ENCODE measurements around the gene RPL10A. TPM values are rescaled to one million over a fixed set of nuclear protein-coding genes. Genes with fewer than 3 reads are reported as not detected.

RPL10A gene
- polyA plus RNA-seq, 3 donors = 345 to 1,242 (median 421) TPM

DNA sequence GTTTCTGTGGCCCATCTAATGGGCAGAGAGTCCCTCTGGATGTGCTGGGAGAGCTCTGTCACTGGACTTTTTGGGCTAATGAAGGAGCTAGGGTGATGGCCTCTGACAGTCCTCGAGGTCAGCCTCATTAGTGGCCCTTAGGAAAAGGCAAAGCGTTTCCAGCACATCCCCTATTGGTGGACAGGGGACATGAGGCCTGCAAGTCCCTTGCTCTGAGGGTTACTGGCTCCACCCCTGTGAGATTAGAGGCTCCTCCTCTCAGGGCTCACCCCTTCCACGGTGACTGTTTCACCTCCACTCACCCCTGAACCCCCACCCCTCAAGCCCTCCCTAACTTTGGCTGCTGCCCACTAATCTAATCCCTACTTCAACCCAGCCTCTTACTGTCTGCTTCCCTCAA lies 28.9 kb upstream of the RPL10A start:
- Histone ChIP-seq H3K4me3 (replicated peaks in 1 of 3; ENCODE audit: low read depth in 2 of 3, low read length in 3 of 3) (no peak overlapping the region), H3K9ac (ENCODE audit: insufficient read depth, low read length, poor library complexity, severe bottlenecking) (no peak overlapping the region), H3K36me3 (replicated peaks in 1 of 2; ENCODE audit: control insufficient read depth in 1 of 2, insufficient read depth in 2 of 2, low read length in 2 of 2) (no peaks in the 10 kb centered on the region), H3K4me1 (ENCODE audit: control insufficient read depth in 1 of 2, insufficient read depth in 2 of 2, low read length in 2 of 2) (no peaks in the 10 kb centered on the region), H3K4me2 (replicated peaks; ENCODE audit: extremely low read depth, low read length, poor library complexity, severe bottlenecking) (no peak overlapping the region), H3K27me3 (ENCODE audit: control insufficient read depth in 2 of 2, insufficient read depth in 2 of 2, low read length in 2 of 2) (no peaks in the 10 kb centered on the region), H2AFZ (ENCODE audit: insufficient read depth, low read depth, low read length, poor library complexity, severe bottlenecking) (no peak overlapping the region), H3K79me2 (ENCODE audit: insufficient read depth, low read length) (no peaks in the 10 kb centered on the region), H4K20me1 (ENCODE audit: insufficient read depth, low read length) (no peaks in the 10 kb centered on the region), H3K9me3 (replicated peaks in 1 of 2; ENCODE audit: control insufficient read depth in 1 of 2, insufficient read depth in 1 of 2, low read length in 2 of 2) (no peaks in the 10 kb centered on the region), H3K27ac (ENCODE audit: low read depth in 1 of 2, low read length in 2 of 2) (no peak overlapping the region)
- intact Hi-C loops (cut with micrococcal nuclease) = no loop called here
- H3K27me3 Mint-ChIP-seq (ENCODE audit: low read depth in 3 of 3) = peaks cover 4 to 14% (median 6%) of the 10 kb centered on the region in 3 donors
- H3K36me3 Mint-ChIP-seq = no peaks in the 10 kb centered on the region
- no peaks in the 10 kb centered on the region for H3K9me3 Mint-ChIP-seq
- H3K4me3 Mint-ChIP-seq = no peak overlapping the region
- H3K27ac Mint-ChIP-seq = peak overlapping the region in 1 of 7 donors; percentile 2
- peaks cover 3% of the 10 kb centered on the region for H3K4me1 Mint-ChIP-seq
- 20% methylated on average over 1 of the region's 3 CpGs for WGBS (ENCODE audit: insufficient coverage)
- DNase-seq = no peak
- TF ChIP-seq, protein P1, sequence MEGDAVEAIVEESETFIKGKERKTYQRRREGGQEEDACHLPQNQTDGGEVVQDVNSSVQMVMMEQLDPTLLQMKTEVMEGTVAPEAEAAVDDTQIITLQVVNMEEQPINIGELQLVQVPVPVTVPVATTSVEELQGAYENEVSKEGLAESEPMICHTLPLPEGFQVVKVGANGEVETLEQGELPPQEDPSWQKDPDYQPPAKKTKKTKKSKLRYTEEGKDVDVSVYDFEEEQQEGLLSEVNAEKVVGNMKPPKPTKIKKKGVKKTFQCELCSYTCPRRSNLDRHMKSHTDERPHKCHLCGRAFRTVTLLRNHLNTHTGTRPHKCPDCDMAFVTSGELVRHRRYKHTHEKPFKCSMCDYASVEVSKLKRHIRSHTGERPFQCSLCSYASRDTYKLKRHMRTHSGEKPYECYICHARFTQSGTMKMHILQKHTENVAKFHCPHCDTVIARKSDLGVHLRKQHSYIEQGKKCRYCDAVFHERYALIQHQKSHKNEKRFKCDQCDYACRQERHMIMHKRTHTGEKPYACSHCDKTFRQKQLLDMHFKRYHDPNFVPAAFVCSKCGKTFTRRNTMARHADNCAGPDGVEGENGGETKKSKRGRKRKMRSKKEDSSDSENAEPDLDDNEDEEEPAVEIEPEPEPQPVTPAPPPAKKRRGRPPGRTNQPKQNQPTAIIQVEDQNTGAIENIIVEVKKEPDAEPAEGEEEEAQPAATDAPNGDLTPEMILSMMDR (IDR thresholded peaks at IDR 0.05) = no peak

DNA sequence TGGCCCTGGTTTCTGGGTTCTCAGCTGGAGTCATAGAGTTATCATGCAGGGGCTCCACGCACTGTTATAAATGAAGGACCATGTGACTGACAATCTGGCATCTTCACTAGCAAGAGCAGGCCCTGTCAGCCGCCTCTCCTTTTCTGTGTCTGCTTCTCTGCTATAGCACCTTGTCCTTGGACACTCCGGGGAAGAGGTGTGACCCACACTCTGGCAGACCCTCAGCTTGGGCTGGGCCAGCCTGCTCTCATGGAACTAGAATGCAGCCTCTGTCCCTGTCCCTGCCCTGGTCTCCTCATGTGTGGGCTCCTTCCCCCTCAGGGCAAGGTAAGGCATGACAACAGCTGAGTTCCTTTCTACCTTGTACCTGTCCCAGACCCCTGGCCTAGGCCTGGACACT lies 27.0 kb upstream of the RPL10A start:
- Mint-ChIP-seq H3K27me3 (ENCODE audit: low read depth in 3 of 3) (peaks cover 6 to 15% (median 9%) of the 10 kb centered on the region in 3 donors), H3K4me3 (no peak overlapping the region), H3K36me3 (no peaks in the 10 kb centered on the region), H3K4me1 (peaks cover 3% of the 10 kb centered on the region), H3K9me3 (no peaks in the 10 kb centered on the region), H3K27ac (no peak overlapping the region)
- TF ChIP-seq, protein P1 (IDR thresholded peaks at IDR 0.05) = no peak
- Histone ChIP-seq H3K9me3 (replicated peaks in 1 of 2; ENCODE audit: control insufficient read depth in 1 of 2, insufficient read depth in 1 of 2, low read length in 2 of 2) (no peaks in the 10 kb centered on the region), H3K9ac (ENCODE audit: insufficient read depth, low read length, poor library complexity, severe bottlenecking) (no peak overlapping the region), H3K4me1 (ENCODE audit: control insufficient read depth in 1 of 2, insufficient read depth in 2 of 2, low read length in 2 of 2) (no peaks in the 10 kb centered on the region), H4K20me1 (ENCODE audit: insufficient read depth, low read length) (no peaks in the 10 kb centered on the region), H3K4me2 (replicated peaks; ENCODE audit: extremely low read depth, low read length, poor library complexity, severe bottlenecking) (no peak overlapping the region), H3K27ac (ENCODE audit: low read depth in 1 of 2, low read length in 2 of 2) (no peak overlapping the region), H3K27me3 (ENCODE audit: control insufficient read depth in 2 of 2, insufficient read depth in 2 of 2, low read length in 2 of 2) (no peaks in the 10 kb centered on the region), H2AFZ (ENCODE audit: insufficient read depth, low read depth, low read length, poor library complexity, severe bottlenecking) (no peak overlapping the region), H3K36me3 (replicated peaks in 1 of 2; ENCODE audit: control insufficient read depth in 1 of 2, insufficient read depth in 2 of 2, low read length in 2 of 2) (no peaks in the 10 kb centered on the region), H3K4me3 (replicated peaks in 1 of 3; ENCODE audit: low read depth in 2 of 3, low read length in 3 of 3) (no peak overlapping the region), H3K79me2 (ENCODE audit: insufficient read depth, low read length) (no peaks in the 10 kb centered on the region)
- DNase-seq = no peak
- intact Hi-C loops (cut with micrococcal nuclease) = no loop called here
- WGBS (ENCODE audit: insufficient coverage) = 95% methylated on average over 3 of the region's 3 CpGs

All from CD14-positive monocyte (primary cell).